Subcutaneous adipose tissue (tissue), 4 donors: ENCODE measurements around the gene SMAD4. TPM values are rescaled to one million over a fixed set of nuclear protein-coding genes. Genes with fewer than 3 reads are reported as not detected.

ENCODE experiments used
- CTCF ChIP-seq: fragments of 450-650 bp; IDR thresholded peaks from one replicate; pipeline ENCODE4 v1.5.1; 2016; ENCODE audit warnings: low read depth, mild to moderate bottlenecking, control low read depth, antibody characterized with exemption, moderate library complexity
- total RNA-seq, 4 donors: library from RNA; depleted of rRNA; stranded (reverse); fragments of >200 nt; gene quantifications; one replicate each; pipeline ENCODE4 v1.1.0, GENCODE V29; 2016

The SMAD4 gene
- total RNA-seq, 4 donors from 2014 or later: 73.1 to 89.3 (median 86.6) TPM

DNA sequence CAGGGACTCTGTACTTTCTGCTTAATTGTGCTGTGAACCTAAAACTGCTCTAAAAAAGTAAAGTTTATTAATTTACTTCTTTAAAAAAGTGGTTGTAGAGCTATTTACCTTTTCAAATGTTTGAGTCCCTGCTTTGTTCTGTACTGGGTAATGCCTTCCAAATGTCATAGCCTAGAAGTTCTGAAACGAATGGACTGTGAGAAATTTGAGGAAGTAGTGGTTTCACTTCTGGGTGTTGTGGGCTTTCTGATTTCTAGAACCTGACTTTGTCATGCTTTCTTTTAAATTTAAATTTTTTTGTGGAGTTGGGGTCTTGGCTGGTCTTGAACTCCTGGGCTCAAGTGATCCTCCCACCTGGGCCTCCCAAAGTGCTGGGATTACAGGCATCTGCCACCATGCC lies 44.6 kb downstream of the SMAD4 start:
- TF ChIP-seq CTCF: no peak

DNA sequence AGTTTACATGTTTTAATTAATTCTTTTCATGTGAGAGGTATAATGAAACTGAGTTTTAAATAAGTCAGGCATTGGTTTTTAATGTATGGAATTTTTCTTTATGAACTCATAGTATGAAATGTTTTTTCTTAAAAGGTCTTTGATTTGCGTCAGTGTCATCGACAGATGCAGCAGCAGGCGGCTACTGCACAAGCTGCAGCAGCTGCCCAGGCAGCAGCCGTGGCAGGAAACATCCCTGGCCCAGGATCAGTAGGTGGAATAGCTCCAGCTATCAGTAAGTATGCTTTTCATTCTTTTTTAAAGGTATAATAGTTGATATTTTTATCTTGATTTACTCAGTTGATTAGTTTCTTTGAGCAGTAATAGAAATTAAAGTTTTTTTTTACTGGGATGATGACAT lies 46.5 kb downstream of the SMAD4 start:
- no peak for TF ChIP-seq CTCF

DNA sequence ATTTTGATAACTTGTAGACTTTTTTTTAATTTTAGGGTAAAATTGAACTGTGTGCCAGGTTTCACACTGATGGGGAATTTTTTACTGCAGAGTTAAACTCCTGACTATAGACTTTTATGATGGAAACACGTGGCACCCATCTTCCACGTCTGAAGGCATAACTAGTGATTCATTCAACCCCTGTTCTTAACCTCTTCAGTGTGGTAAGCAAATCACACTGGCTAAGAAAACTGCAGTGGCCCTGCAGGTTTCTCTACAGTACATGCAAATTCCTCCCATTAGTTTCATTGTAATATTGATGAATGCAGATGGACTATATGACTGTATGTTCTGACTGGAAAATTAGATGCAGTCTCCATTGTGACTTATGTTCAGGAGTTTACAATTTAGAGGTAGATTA lies 47.2 kb downstream of the SMAD4 start:
- no peak for TF ChIP-seq CTCF

DNA sequence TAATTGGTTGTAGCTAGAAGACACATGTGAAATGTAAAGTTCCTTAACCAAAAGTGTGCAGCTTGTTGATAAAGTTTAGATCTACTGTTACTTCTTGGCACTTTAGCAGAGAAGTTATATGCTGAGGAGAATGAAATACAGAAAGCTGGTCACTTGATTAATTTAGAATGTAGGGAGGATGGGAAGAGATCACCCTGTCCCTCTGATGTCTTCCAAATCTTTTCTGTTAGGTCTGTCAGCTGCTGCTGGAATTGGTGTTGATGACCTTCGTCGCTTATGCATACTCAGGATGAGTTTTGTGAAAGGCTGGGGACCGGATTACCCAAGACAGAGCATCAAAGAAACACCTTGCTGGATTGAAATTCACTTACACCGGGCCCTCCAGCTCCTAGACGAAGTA lies 48.0 kb downstream of the SMAD4 start:
- TF ChIP-seq CTCF: no peak

DNA sequence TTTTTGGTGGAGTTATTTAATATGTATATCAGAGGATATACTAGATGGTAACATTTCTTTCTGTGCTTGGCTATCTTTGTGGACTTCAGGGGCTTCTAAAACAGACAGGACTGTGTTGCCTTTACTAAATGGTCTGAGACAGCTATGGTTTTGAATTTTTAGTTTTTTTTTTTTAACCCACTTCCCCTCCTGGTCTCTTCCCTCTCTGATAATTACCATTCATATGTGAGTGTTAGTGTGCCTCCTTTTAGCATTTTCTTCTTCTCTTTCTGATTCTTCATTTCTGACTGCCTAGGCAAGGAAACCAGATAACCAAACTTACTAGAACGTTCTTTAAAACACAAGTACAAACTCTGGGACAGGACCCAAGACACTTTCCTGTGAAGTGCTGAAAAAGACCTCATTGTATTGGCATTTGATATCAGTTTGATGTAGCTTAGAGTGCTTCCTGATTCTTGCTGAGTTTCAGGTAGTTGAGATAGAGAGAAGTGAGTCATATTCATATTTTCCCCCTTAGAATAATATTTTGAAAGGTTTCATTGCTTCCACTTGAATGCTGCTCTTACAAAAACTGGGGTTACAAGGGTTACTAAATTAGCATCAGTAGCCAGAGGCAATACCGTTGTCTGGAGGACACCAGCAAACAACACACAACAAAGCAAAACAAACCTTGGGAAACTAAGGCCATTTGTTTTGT lies 52.7 kb downstream of the SMAD4 start:
- no peak for TF ChIP-seq CTCF

GRCh38 chr18:51083398-51083797 lies 53.4 kb downstream of the SMAD4 start:
- no peak for TF ChIP-seq CTCF

- TF ChIP-seq CTCF: no peak
These were observed 58.4 kb downstream of the SMAD4 start for GRCh38 chr18:51088410-51088809.
